KG1 (cell line): Measurements from ENCODE around the gene ABCE1.

ENCODE experiments used
- DNase-seq: peaks from one replicate; lab custom pipeline; 2025; lab: John Stamatoyannopoulos, UW

The ABCE1 gene

DNA sequence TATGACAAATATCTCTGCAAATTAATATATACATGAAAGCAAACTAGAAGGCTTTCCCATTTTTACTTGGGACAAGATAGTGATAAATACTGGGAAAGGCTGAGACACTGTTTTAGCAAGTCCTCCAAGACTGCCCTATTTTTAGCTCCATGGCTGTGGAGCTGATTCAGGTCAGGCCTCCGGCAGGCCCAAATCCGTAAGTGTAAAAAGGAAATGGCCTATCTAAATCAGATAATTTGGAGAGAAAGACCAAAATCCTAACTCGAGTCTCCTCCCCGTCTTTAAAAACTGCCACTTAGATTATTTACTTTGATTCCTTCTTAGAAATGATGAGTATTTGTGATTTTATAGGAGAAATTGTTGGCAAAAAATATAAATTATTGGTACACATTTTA is 79.4 kb downstream of the ABCE1 start:
- DNase-seq, result no peak

DNA sequence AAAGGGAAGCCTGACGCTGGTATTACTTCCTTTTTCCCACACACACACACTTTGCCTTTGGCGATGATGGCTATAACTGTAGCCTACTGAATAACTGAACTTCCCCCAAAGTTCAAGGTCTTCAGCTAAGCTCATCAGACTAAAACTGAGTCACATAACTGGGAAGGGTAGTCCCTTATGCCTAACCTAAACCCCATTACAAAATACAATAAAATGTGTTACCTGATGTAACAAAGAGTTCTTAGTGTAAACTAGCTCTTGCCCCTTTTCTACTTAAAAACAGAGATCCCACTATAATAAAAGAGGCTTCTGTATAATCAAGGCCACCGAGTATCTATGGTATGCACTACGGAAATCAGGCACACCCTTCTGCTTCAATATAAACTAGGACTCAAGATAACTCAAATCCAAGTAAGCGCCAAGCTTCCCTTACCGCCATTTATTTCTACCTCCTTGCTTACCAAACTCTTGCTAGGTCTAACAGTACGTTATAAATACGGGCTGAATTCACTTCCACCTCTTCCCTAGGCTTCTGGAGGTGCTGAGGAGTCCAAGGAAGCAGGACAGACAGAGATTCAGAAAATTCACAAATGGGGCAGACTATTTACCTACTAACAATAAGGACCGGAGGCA is 79.9 kb downstream of the ABCE1 start:
- DNase-seq, result no peak

DNA sequence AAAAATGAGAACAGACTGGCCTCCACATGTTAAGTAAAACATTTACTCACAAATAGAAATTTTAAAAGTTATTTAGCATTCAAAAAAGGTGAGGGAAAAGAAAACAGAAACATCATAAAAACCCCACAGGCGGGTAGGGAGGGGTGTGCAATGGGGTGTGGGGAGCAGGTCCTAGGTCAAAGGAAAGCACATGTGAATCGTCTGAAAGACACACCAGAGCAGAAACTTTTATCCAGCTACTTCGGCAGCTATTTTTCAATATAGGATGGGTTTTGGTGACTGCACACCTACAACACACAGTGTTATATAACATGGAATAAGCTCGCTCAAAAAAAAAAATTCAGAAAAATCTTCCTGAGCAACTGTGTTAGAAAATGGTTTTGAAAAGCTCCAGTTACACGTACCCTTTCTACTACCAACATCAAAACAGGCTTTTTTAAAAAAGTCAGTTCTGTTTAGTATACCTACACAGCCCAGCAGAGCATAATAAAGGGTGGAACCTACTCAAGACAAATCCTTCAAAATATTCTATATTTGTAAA is 80.7 kb downstream of the ABCE1 start:
- no peak for DNase-seq
